GM21619 (cell line): ENCODE data around the gene STPG4.
"Not testable (repeated sequence)": the region's sequence is repeated elsewhere in the genome, so short reads cannot be mapped to it uniquely, and the experiment has no call there.

Experiments used
- ATAC-seq: cut with Tn5 transposase; IDR thresholded peaks from one replicate; pipeline ENCODE4 v1.9.1; 2021; ENCODE audit not compliant: unreplicated experiment

The STPG4 gene

GRCh38 chr2:47155091-47155876 lies at the start of gene STPG4:
STPG4 (minus strand) TSS chr2:47155308; CDS start chr2:47155251, 57 bp downstream.
- ATAC-seq, result no peak

GRCh38 chr2:47204691-47205090 lies 49.6 kb upstream of the STPG4 start:
- no peak for ATAC-seq

GRCh38 chr2:47203995-47204394 lies 48.9 kb upstream of the STPG4 start:
- ATAC-seq, result no peak

- no peak for ATAC-seq
Observed at GRCh38 chr2:47201224-47201623, 46.1 kb upstream of the STPG4 start.

- ATAC-seq, result no peak
Observed at GRCh38 chr2:47198985-47199451, 43.9 kb upstream of the STPG4 start.

GRCh38 chr2:47196499-47196898 lies 41.4 kb upstream of the STPG4 start:
- no peak for ATAC-seq

- no peak for ATAC-seq
Observed at GRCh38 chr2:47196046-47196445, 40.9 kb upstream of the STPG4 start.

GRCh38 chr2:47195148-47195547 lies 40.0 kb upstream of the STPG4 start:
- ATAC-seq, result no peak

GRCh38 chr2:47194410-47194809 lies 39.3 kb upstream of the STPG4 start:
- ATAC-seq, result no peak

- ATAC-seq, result no peak
Observed at GRCh38 chr2:47193607-47194006, 38.5 kb upstream of the STPG4 start.

GRCh38 chr2:47190188-47190881 lies 35.2 kb upstream of the STPG4 start:
- no peak for ATAC-seq

GRCh38 chr2:47189635-47190034 lies 34.5 kb upstream of the STPG4 start:
- ATAC-seq, result no peak

- no peak for ATAC-seq
Observed at GRCh38 chr2:47187069-47187468, 32.0 kb upstream of the STPG4 start.

GRCh38 chr2:47186351-47186750 lies 31.2 kb upstream of the STPG4 start:
- no peak for ATAC-seq

GRCh38 chr2:47185098-47185497 lies 30.0 kb upstream of the STPG4 start:
- ATAC-seq, result not testable (repeated sequence)

GRCh38 chr2:47181176-47181575 lies 26.1 kb upstream of the STPG4 start:
- no peak for ATAC-seq

- no peak for ATAC-seq
Observed at GRCh38 chr2:47180531-47180930, 25.4 kb upstream of the STPG4 start.

- ATAC-seq, result no peak
Observed at GRCh38 chr2:47179388-47179787, 24.3 kb upstream of the STPG4 start.

GRCh38 chr2:47178341-47178740 lies 23.2 kb upstream of the STPG4 start:
- ATAC-seq, result no peak

- no peak for ATAC-seq
Observed at GRCh38 chr2:47177043-47177565, 22.0 kb upstream of the STPG4 start.

GRCh38 chr2:47174733-47175361 lies 19.7 kb upstream of the STPG4 start:
- no peak for ATAC-seq
